HL-60 (cell line): ENCODE data around the gene CHCHD3.

Source experiments
- GABPA ChIP-seq: IDR thresholded peaks from 2 replicates; pipeline ENCODE4 v1.6.1; 2012; ENCODE audit warnings: low read depth
- POLR2AphosphoS5 ChIP-seq: IDR thresholded peaks from 2 replicates; pipeline ENCODE4 v1.6.1; 2012; ENCODE audit warnings: low read depth
- SPI1 ChIP-seq: IDR thresholded peaks from 2 replicates; pipeline ENCODE4 v1.6.1; 2012; ENCODE audit warnings: low read depth, mild to moderate bottlenecking, borderline replicate concordance
- TF ChIP-seq, protein P1 (sequence below): IDR thresholded peaks from one replicate; pipeline ENCODE4 v1.5.1; 2011; ENCODE audit warnings: low read length, control low read depth, inconsistent platforms; ENCODE audit not compliant: insufficient read depth
- TF ChIP-seq, protein P2 (sequence below): IDR thresholded peaks from 2 replicates; pipeline ENCODE4 v1.6.1; 2012; ENCODE audit warnings: low read depth; ENCODE audit not compliant: insufficient replicate concordance

- TF ChIP-seq, protein P1, sequence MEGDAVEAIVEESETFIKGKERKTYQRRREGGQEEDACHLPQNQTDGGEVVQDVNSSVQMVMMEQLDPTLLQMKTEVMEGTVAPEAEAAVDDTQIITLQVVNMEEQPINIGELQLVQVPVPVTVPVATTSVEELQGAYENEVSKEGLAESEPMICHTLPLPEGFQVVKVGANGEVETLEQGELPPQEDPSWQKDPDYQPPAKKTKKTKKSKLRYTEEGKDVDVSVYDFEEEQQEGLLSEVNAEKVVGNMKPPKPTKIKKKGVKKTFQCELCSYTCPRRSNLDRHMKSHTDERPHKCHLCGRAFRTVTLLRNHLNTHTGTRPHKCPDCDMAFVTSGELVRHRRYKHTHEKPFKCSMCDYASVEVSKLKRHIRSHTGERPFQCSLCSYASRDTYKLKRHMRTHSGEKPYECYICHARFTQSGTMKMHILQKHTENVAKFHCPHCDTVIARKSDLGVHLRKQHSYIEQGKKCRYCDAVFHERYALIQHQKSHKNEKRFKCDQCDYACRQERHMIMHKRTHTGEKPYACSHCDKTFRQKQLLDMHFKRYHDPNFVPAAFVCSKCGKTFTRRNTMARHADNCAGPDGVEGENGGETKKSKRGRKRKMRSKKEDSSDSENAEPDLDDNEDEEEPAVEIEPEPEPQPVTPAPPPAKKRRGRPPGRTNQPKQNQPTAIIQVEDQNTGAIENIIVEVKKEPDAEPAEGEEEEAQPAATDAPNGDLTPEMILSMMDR = no peak
- TF ChIP-seq POLR2AphosphoS5 = no peak
- TF ChIP-seq, protein P2, sequence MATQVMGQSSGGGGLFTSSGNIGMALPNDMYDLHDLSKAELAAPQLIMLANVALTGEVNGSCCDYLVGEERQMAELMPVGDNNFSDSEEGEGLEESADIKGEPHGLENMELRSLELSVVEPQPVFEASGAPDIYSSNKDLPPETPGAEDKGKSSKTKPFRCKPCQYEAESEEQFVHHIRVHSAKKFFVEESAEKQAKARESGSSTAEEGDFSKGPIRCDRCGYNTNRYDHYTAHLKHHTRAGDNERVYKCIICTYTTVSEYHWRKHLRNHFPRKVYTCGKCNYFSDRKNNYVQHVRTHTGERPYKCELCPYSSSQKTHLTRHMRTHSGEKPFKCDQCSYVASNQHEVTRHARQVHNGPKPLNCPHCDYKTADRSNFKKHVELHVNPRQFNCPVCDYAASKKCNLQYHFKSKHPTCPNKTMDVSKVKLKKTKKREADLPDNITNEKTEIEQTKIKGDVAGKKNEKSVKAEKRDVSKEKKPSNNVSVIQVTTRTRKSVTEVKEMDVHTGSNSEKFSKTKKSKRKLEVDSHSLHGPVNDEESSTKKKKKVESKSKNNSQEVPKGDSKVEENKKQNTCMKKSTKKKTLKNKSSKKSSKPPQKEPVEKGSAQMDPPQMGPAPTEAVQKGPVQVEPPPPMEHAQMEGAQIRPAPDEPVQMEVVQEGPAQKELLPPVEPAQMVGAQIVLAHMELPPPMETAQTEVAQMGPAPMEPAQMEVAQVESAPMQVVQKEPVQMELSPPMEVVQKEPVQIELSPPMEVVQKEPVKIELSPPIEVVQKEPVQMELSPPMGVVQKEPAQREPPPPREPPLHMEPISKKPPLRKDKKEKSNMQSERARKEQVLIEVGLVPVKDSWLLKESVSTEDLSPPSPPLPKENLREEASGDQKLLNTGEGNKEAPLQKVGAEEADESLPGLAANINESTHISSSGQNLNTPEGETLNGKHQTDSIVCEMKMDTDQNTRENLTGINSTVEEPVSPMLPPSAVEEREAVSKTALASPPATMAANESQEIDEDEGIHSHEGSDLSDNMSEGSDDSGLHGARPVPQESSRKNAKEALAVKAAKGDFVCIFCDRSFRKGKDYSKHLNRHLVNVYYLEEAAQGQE = no peak
- TF ChIP-seq GABPA = no peak
- no peak for TF ChIP-seq SPI1
These were observed 313.8 kb downstream of the CHCHD3 start for GRCh38 chr7:132768099-132768498.
